ENCODE results near the gene DMGDH.

DMGDH gene

GRCh38 chr5:79111960-79112702 lies 42.7 kb upstream of the DMGDH start:
- ATAC-seq = no peak
- TF ChIP-seq BACH2 (CRISPR knock-in tag; IDR thresholded peaks at IDR 0.05; ENCODE audit: borderline replicate concordance) (no peak), RARB (CRISPR knock-in tag; IDR thresholded peaks at IDR 0.05) (no peak), OSR1 (CRISPR knock-in tag; IDR thresholded peaks at IDR 0.05) (no peak), ISL1 (CRISPR knock-in tag; IDR thresholded peaks at IDR 0.05) (no peak), TCF4 (CRISPR knock-in tag; IDR thresholded peaks at IDR 0.05; ENCODE audit: borderline replicate concordance) (no peak), ESRRG (CRISPR knock-in tag; IDR thresholded peaks at IDR 0.05) (no peak), ZNF8 (CRISPR knock-in tag; IDR thresholded peaks at IDR 0.05) (no peak), ZFP30 (CRISPR knock-in tag; IDR thresholded peaks at IDR 0.05) (no peak)
- TF ChIP-seq, protein P1, sequence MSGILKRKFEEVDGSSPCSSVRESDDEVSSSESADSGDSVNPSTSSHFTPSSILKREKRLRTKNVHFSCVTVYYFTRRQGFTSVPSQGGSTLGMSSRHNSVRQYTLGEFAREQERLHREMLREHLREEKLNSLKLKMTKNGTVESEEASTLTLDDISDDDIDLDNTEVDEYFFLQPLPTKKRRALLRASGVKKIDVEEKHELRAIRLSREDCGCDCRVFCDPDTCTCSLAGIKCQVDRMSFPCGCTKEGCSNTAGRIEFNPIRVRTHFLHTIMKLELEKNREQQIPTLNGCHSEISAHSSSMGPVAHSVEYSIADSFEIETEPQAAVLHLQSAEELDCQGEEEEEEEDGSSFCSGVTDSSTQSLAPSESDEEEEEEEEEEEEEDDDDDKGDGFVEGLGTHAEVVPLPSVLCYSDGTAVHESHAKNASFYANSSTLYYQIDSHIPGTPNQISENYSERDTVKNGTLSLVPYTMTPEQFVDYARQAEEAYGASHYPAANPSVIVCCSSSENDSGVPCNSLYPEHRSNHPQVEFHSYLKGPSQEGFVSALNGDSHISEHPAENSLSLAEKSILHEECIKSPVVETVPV (CRISPR knock-in tag; IDR thresholded peaks at IDR 0.05) = no peak

- ATAC-seq = no peak
Measured at GRCh38 chr5:79111387-79111959, 42.0 kb upstream of the DMGDH start, which contains the start of gene BHMT. TSS of gene BHMT (plus strand) at chr5:79111809. CDS start at chr5:79111886, 77 bp downstream.

DNA sequence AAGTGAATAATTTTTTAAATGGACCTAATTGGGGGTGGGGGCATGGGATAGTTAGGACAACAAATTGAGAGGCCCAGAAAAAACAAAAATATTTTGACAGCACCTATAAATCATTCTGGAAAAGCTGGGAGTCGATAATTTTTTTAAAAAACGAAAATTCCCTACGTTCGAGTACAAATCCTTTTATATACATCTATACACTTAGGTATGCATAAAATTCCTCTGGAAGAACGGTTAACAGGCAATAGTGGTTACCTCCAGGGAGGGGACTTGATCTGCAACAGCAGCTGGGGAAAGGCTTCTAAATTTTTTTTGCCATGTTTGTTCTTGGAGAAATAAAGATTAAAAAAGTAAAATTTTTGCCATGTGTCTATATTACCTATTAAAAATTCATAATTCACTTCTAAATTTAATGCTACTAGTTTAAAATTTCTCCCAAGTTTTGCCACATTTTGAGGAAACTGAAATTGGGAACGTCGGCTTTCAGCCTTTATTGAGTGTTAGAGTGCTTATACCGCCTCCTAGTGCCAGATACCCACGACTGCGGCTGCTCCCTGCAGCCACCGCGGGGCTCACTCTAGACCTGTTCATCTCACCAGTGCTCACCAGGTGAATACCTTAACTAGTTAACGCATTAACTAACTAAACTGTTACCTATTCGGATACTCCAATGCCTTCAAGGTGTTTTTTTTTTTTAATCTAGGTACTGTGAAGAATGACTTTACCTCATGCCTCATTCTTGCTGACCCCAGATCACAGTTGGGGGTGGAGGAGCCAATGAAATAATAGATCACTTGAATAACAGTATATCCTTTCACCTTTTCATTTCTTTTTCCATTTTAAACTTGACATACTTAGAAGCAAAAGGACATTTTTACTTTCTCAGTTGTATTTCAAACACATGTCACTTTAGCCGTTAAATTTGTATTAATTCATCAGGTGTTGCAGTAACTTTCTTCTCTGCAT lies 40.3 kb upstream of the DMGDH start:
- TF ChIP-seq CSDC2 (CRISPR knock-in tag; IDR thresholded peaks at IDR 0.05) = no peak
- no peak for TF ChIP-seq ZFP30 (CRISPR knock-in tag; IDR thresholded peaks at IDR 0.05)
- TF ChIP-seq ISL1 (CRISPR knock-in tag; IDR thresholded peaks at IDR 0.05) = no peak
- TF ChIP-seq ARNTL (CRISPR knock-in tag; IDR thresholded peaks at IDR 0.05; ENCODE audit: borderline replicate concordance, low read depth) = no peak
- no peak for TF ChIP-seq ZNF8 (CRISPR knock-in tag; IDR thresholded peaks at IDR 0.05)
- TF ChIP-seq GLIS3 (CRISPR knock-in tag; IDR thresholded peaks at IDR 0.05) = no peak
- TF ChIP-seq, protein P2, sequence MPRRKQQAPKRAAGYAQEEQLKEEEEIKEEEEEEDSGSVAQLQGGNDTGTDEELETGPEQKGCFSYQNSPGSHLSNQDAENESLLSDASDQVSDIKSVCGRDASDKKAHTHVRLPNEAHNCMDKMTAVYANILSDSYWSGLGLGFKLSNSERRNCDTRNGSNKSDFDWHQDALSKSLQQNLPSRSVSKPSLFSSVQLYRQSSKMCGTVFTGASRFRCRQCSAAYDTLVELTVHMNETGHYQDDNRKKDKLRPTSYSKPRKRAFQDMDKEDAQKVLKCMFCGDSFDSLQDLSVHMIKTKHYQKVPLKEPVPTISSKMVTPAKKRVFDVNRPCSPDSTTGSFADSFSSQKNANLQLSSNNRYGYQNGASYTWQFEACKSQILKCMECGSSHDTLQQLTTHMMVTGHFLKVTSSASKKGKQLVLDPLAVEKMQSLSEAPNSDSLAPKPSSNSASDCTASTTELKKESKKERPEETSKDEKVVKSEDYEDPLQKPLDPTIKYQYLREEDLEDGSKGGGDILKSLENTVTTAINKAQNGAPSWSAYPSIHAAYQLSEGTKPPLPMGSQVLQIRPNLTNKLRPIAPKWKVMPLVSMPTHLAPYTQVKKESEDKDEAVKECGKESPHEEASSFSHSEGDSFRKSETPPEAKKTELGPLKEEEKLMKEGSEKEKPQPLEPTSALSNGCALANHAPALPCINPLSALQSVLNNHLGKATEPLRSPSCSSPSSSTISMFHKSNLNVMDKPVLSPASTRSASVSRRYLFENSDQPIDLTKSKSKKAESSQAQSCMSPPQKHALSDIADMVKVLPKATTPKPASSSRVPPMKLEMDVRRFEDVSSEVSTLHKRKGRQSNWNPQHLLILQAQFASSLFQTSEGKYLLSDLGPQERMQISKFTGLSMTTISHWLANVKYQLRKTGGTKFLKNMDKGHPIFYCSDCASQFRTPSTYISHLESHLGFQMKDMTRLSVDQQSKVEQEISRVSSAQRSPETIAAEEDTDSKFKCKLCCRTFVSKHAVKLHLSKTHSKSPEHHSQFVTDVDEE (CRISPR knock-in tag; IDR thresholded peaks at IDR 0.05) = no peak
- no peak for ATAC-seq

More at GRCh38 chr5:79111387-79111959, 42.0 kb upstream of the DMGDH start, which contains the start of gene BHMT:
- TF ChIP-seq ARNTL (CRISPR knock-in tag; IDR thresholded peaks at IDR 0.05; ENCODE audit: borderline replicate concordance, low read depth) (no peak), ZC3H10 (CRISPR knock-in tag; IDR thresholded peaks at IDR 0.05) (no peak), RARB (CRISPR knock-in tag; IDR thresholded peaks at IDR 0.05) (no peak)
- TF ChIP-seq, protein P3, sequence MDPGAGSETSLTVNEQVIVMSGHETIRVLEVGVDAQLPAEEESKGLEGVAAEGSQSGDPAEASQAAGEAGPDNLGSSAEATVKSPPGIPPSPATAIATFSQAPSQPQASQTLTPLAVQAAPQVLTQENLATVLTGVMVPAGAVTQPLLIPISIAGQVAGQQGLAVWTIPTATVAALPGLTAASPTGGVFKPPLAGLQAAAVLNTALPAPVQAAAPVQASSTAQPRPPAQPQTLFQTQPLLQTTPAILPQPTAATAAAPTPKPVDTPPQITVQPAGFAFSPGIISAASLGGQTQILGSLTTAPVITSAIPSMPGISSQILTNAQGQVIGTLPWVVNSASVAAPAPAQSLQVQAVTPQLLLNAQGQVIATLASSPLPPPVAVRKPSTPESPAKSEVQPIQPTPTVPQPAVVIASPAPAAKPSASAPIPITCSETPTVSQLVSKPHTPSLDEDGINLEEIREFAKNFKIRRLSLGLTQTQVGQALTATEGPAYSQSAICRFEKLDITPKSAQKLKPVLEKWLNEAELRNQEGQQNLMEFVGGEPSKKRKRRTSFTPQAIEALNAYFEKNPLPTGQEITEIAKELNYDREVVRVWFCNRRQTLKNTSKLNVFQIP (CRISPR knock-in tag; IDR thresholded peaks at IDR 0.05; ENCODE audit: borderline replicate concordance, low read depth) = no peak

DNA sequence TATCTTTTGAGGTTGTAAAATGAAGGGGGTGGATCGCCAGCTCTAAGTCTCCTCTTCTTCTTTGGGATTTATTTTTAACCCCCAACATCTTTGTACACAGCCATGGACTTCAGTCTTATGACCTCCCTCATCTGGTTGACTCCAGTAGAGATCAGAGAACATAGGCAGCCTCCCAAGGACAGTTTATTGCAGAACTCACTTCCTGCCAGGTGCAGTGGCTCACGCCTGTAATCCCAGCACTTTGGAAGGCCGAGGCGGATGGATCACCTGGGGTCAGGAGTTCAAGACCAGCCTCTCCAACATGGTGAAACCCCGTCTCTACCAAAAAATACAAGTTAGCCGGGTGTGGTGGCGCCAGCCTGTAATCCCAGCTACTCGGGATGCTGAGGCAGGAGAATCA lies 39.3 kb upstream of the DMGDH start:
- ATAC-seq = no peak
- TF ChIP-seq, protein P1 (CRISPR knock-in tag; IDR thresholded peaks at IDR 0.05) = no peak
- TF ChIP-seq, protein P3 (CRISPR knock-in tag; IDR thresholded peaks at IDR 0.05; ENCODE audit: borderline replicate concordance, low read depth) = no peak
- TF ChIP-seq OSR1 (CRISPR knock-in tag; IDR thresholded peaks at IDR 0.05) (no peak), ZNF70 (CRISPR knock-in tag; IDR thresholded peaks at IDR 0.05) (no peak), ISL1 (CRISPR knock-in tag; IDR thresholded peaks at IDR 0.05) (no peak), ESRRG (CRISPR knock-in tag; IDR thresholded peaks at IDR 0.05) (no peak)
- TF ChIP-seq, protein P4, sequence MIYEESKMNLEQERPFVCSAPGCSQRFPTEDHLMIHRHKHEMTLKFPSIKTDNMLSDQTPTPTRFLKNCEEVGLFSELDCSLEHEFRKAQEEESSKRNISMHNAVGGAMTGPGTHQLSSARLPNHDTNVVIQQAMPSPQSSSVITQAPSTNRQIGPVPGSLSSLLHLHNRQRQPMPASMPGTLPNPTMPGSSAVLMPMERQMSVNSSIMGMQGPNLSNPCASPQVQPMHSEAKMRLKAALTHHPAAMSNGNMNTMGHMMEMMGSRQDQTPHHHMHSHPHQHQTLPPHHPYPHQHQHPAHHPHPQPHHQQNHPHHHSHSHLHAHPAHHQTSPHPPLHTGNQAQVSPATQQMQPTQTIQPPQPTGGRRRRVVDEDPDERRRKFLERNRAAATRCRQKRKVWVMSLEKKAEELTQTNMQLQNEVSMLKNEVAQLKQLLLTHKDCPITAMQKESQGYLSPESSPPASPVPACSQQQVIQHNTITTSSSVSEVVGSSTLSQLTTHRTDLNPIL (CRISPR knock-in tag; IDR thresholded peaks at IDR 0.05; ENCODE audit: low read depth) = no peak

Data from SK-N-SH treated with all-trans-retinoic acid at 6 μM for 48 hours (cell line).